Measurements from ENCODE around the gene WDR70.

GRCh38 chr5:37770786-37771185 lies 391.7 kb downstream of the WDR70 start:
- no peak for TF ChIP-seq CTCF (conservative IDR thresholded peaks at IDR 0.05)
- TF ChIP-seq ZFX (IDR thresholded peaks at IDR 0.05): no peak

Data from C4-2B (cell line).